GM23338 (cell line): Measurements from ENCODE around the gene PPP2R1A. TPM values are rescaled to one million over a fixed set of nuclear protein-coding genes. Genes with fewer than 3 reads are reported as not detected.

Source experiments
- ATAC-seq: fragments of 200-7000 bp; cut with Tn5 transposase; 3 replicates; pipeline ENCODE4 v1.9.1; 2020
- DNase-seq: peaks from one replicate; pipeline ENCODE4 v3.0.0-alpha.2; 2015; ENCODE audit warnings: low spot score
- H2AFZ ChIP-seq: fragments of 200-600 bp; sonication (generic); 2 replicates; pipeline ENCODE4 v1.8.0; 2016; ENCODE audit warnings: antibody characterized with exemption, mild to moderate bottlenecking, moderate library complexity
- H3F3A ChIP-seq: fragments of 200-600 bp; sonication (generic); replicated peaks from 2 replicates; pipeline ENCODE4 v1.8.0; 2017; ENCODE audit warnings: antibody characterized with exemption, mixed run types, low read depth
- H3K27ac ChIP-seq: fragments of 200-600 bp; sonication (generic); 2 replicates; pipeline ENCODE4 v1.6.1; 2016; ENCODE audit warnings: low read depth
- H3K27me3 ChIP-seq: fragments of 200-600 bp; sonication (generic); 2 replicates; pipeline ENCODE4 v1.8.0; 2016; ENCODE audit warnings: mild to moderate bottlenecking, mixed run types, moderate library complexity; ENCODE audit not compliant: insufficient read depth
- H3K36me3 ChIP-seq: fragments of 200-600 bp; sonication (generic); 2 replicates; pipeline ENCODE4 v1.8.0; 2016; ENCODE audit warnings: mild to moderate bottlenecking; ENCODE audit not compliant: insufficient read depth
- H3K4me1 ChIP-seq: fragments of 200-600 bp; sonication (generic); 2 replicates; pipeline ENCODE4 v1.8.0; 2016; ENCODE audit warnings: mild to moderate bottlenecking, moderate library complexity; ENCODE audit not compliant: insufficient read depth
- H3K4me2 ChIP-seq: fragments of 200-600 bp; sonication (generic); 2 replicates; pipeline ENCODE4 v1.7.1; 2017; ENCODE audit warnings: mixed run types
- H3K4me3 ChIP-seq: fragments of 200-600 bp; sonication (generic); 2 replicates; pipeline ENCODE4 v1.6.1; 2016; ENCODE audit warnings: mixed run types
- H3K79me2 ChIP-seq: fragments of 200-600 bp; sonication (generic); replicated peaks from 2 replicates; pipeline ENCODE4 v1.8.0; 2017; ENCODE audit warnings: mild to moderate bottlenecking; ENCODE audit not compliant: insufficient read depth
- H3K9me2 ChIP-seq: fragments of 200-600 bp; sonication (generic); 2 replicates; pipeline ENCODE4 v1.8.0; 2017; ENCODE audit not compliant: insufficient read depth
- H4K20me1 ChIP-seq: fragments of 200-600 bp; sonication (generic); replicated peaks from 2 replicates; pipeline ENCODE4 v1.8.0; 2017; ENCODE audit warnings: mild to moderate bottlenecking; ENCODE audit not compliant: insufficient read depth
- H3K27ac Mint-ChIP-seq: 2 replicates; pipeline ENCODE4 v1.8.0; 2020; ENCODE audit warnings: inconsistent platforms, mild to moderate bottlenecking, moderate library complexity, mixed read lengths
- H3K27me3 Mint-ChIP-seq: 3 replicates; pipeline ENCODE4 v1.8.0; 2022; ENCODE audit warnings: low read depth, mild to moderate bottlenecking, moderate library complexity, mixed read lengths, inconsistent platforms; ENCODE audit not compliant: insufficient read depth, poor library complexity
- H3K36me3 Mint-ChIP-seq: 3 replicates; pipeline ENCODE4 v1.8.0; 2021; ENCODE audit warnings: low read depth, mild to moderate bottlenecking, inconsistent platforms, moderate library complexity, mixed read lengths
- H3K4me1 Mint-ChIP-seq: 3 replicates; pipeline ENCODE4 v1.8.0; 2020; ENCODE audit warnings: mild to moderate bottlenecking, inconsistent platforms, mixed read lengths
- H3K4me3 Mint-ChIP-seq: 3 replicates; pipeline ENCODE4 v1.8.0; 2021; ENCODE audit warnings: moderate library complexity, mild to moderate bottlenecking, inconsistent platforms, mixed read lengths
- H3K9me3 Mint-ChIP-seq: 3 replicates; pipeline ENCODE4 v1.8.0; 2020; ENCODE audit warnings: moderate library complexity, mild to moderate bottlenecking, inconsistent platforms, mixed read lengths
- CREB1 ChIP-seq: fragments of 250-450 bp; sonication (Bioruptor Pico); IDR thresholded peaks from 2 replicates; pipeline ENCODE4 v1.5.0; 2020; ENCODE audit warnings: low read depth, mild to moderate bottlenecking, moderate library complexity
- EZH2 ChIP-seq: fragments of 200-600 bp; sonication (generic); IDR thresholded peaks from one replicate; pipeline ENCODE4 v1.8.0; 2017; ENCODE audit warnings: antibody characterized with exemption, mild to moderate bottlenecking, low read depth; ENCODE audit not compliant: unreplicated experiment
- EZH2phosphoT487 ChIP-seq: fragments of 200-600 bp; sonication (generic); IDR thresholded peaks from one replicate; pipeline ENCODE4 v1.8.1; 2018; ENCODE audit warnings: antibody characterized with exemption; ENCODE audit not compliant: unreplicated experiment
- STAT1 ChIP-seq: IDR thresholded peaks from one replicate; pipeline ENCODE4 v1.6.1; 2016; ENCODE audit warnings: antibody characterized with exemption; ENCODE audit not compliant: unreplicated experiment
- ZNF331 ChIP-seq: fragments of 250-450 bp; sonication (Bioruptor Pico); IDR thresholded peaks from 2 replicates; pipeline ENCODE4 v1.5.0; 2020; ENCODE audit warnings: low read depth, mild to moderate bottlenecking, moderate library complexity
- polyA plus RNA-seq: library from polyadenylated mRNA; unstranded; fragments of >200 nt; fragmentation: Nextera tagmentation; extraction: Ambion mirVana; gene quantifications from 2 replicates; pipeline ENCODE4 v1.2.1, GENCODE V29; 2016
- total RNA-seq: library from RNA; depleted of rRNA; stranded (reverse); fragments of >200 nt; shearing (Covaris generic); gene quantifications from 2 replicates; pipeline ENCODE4 v1.2.3, GENCODE V29; 2014
- TF ChIP-seq, protein P1 (sequence below): IDR thresholded peaks from one replicate; pipeline ENCODE4 v1.6.1; 2018; ENCODE audit warnings: antibody characterized with exemption; ENCODE audit not compliant: unreplicated experiment
- TF ChIP-seq, protein P2 (sequence below), 2 experiments: fragments of 200-600 bp in 1 of 2; sonication (generic) in 1 of 2; conservative IDR thresholded peaks; 2 replicates each; pipeline versions ENCODE4 v1.5.1 to v1.6.1; 2016 to 2017; ENCODE audit warnings: antibody characterized with exemption in 2 of 2, low read depth in 2 of 2, mild to moderate bottlenecking in 2 of 2, moderate library complexity in 1 of 2
- TF ChIP-seq, protein P3 (sequence below): fragments of 250-450 bp; sonication (Bioruptor Pico); IDR thresholded peaks from 2 replicates; pipeline ENCODE4 v1.5.0; 2020; ENCODE audit warnings: mild to moderate bottlenecking, moderate library complexity

Gene PPP2R1A
- total and polyA plus RNA-seq, 2 experiments from 2014 or later, result 212 to 381 TPM

DNA sequence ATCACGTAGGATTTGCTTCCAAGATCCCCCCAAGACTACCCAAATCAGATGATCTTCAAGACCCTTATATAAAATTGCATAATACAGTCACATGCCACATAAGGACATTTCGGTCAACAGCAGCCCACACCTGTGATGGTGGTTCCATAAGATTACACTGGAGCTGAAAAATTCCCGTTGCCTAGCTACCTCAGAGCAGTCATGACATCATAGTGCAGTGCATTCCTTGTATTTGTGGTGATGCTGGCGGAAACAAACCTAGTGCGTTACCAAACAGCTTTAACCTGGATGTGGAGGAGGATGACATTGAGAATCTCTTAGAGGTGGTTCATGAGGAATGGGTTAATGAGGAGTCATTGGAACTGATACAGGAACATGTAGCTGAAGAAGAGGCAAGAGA is 84.3 kb downstream of the PPP2R1A start (continued):
- TF ChIP-seq, protein P1, sequence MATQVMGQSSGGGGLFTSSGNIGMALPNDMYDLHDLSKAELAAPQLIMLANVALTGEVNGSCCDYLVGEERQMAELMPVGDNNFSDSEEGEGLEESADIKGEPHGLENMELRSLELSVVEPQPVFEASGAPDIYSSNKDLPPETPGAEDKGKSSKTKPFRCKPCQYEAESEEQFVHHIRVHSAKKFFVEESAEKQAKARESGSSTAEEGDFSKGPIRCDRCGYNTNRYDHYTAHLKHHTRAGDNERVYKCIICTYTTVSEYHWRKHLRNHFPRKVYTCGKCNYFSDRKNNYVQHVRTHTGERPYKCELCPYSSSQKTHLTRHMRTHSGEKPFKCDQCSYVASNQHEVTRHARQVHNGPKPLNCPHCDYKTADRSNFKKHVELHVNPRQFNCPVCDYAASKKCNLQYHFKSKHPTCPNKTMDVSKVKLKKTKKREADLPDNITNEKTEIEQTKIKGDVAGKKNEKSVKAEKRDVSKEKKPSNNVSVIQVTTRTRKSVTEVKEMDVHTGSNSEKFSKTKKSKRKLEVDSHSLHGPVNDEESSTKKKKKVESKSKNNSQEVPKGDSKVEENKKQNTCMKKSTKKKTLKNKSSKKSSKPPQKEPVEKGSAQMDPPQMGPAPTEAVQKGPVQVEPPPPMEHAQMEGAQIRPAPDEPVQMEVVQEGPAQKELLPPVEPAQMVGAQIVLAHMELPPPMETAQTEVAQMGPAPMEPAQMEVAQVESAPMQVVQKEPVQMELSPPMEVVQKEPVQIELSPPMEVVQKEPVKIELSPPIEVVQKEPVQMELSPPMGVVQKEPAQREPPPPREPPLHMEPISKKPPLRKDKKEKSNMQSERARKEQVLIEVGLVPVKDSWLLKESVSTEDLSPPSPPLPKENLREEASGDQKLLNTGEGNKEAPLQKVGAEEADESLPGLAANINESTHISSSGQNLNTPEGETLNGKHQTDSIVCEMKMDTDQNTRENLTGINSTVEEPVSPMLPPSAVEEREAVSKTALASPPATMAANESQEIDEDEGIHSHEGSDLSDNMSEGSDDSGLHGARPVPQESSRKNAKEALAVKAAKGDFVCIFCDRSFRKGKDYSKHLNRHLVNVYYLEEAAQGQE, result no peak
- TF ChIP-seq EZH2, result no peak

DNA sequence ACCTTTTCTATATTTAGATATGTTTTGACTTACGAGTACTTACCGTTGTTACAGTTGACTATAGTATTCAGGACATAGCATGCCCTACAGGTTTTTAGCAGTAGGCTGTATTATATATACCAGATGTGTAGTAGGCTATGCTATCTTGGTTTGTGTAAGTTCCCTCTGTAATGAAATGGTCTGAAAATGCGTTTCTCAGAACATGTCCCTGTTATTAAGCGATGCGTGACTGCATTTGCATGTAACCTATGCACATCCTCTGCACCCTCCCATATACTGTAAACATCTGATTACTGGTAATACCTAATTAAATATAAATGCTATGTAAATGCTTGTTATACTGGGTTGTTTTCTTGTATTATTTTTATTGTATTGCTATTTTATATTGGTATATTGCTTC is 86.1 kb downstream of the PPP2R1A start:
- peaks cover 5% of the 10 kb centered on the region; the same call in 1 of the 2 replicates for H3K36me3 ChIP-seq
- H3K4me2 ChIP-seq, result no peak overlapping the region
- TF ChIP-seq, protein P1, result no peak
- TF ChIP-seq STAT1 (no peak), EZH2 (no peak), ZNF331 (CRISPR knock-in tag) (no peak), EZH2phosphoT487 (no peak), CREB1 (CRISPR knock-in tag) (no peak)
- TF ChIP-seq, protein P2, sequence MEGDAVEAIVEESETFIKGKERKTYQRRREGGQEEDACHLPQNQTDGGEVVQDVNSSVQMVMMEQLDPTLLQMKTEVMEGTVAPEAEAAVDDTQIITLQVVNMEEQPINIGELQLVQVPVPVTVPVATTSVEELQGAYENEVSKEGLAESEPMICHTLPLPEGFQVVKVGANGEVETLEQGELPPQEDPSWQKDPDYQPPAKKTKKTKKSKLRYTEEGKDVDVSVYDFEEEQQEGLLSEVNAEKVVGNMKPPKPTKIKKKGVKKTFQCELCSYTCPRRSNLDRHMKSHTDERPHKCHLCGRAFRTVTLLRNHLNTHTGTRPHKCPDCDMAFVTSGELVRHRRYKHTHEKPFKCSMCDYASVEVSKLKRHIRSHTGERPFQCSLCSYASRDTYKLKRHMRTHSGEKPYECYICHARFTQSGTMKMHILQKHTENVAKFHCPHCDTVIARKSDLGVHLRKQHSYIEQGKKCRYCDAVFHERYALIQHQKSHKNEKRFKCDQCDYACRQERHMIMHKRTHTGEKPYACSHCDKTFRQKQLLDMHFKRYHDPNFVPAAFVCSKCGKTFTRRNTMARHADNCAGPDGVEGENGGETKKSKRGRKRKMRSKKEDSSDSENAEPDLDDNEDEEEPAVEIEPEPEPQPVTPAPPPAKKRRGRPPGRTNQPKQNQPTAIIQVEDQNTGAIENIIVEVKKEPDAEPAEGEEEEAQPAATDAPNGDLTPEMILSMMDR (conservative IDR thresholded peaks at IDR 0.05; ENCODE audit: low read depth in 2 of 2), result no peak
- TF ChIP-seq, protein P3, sequence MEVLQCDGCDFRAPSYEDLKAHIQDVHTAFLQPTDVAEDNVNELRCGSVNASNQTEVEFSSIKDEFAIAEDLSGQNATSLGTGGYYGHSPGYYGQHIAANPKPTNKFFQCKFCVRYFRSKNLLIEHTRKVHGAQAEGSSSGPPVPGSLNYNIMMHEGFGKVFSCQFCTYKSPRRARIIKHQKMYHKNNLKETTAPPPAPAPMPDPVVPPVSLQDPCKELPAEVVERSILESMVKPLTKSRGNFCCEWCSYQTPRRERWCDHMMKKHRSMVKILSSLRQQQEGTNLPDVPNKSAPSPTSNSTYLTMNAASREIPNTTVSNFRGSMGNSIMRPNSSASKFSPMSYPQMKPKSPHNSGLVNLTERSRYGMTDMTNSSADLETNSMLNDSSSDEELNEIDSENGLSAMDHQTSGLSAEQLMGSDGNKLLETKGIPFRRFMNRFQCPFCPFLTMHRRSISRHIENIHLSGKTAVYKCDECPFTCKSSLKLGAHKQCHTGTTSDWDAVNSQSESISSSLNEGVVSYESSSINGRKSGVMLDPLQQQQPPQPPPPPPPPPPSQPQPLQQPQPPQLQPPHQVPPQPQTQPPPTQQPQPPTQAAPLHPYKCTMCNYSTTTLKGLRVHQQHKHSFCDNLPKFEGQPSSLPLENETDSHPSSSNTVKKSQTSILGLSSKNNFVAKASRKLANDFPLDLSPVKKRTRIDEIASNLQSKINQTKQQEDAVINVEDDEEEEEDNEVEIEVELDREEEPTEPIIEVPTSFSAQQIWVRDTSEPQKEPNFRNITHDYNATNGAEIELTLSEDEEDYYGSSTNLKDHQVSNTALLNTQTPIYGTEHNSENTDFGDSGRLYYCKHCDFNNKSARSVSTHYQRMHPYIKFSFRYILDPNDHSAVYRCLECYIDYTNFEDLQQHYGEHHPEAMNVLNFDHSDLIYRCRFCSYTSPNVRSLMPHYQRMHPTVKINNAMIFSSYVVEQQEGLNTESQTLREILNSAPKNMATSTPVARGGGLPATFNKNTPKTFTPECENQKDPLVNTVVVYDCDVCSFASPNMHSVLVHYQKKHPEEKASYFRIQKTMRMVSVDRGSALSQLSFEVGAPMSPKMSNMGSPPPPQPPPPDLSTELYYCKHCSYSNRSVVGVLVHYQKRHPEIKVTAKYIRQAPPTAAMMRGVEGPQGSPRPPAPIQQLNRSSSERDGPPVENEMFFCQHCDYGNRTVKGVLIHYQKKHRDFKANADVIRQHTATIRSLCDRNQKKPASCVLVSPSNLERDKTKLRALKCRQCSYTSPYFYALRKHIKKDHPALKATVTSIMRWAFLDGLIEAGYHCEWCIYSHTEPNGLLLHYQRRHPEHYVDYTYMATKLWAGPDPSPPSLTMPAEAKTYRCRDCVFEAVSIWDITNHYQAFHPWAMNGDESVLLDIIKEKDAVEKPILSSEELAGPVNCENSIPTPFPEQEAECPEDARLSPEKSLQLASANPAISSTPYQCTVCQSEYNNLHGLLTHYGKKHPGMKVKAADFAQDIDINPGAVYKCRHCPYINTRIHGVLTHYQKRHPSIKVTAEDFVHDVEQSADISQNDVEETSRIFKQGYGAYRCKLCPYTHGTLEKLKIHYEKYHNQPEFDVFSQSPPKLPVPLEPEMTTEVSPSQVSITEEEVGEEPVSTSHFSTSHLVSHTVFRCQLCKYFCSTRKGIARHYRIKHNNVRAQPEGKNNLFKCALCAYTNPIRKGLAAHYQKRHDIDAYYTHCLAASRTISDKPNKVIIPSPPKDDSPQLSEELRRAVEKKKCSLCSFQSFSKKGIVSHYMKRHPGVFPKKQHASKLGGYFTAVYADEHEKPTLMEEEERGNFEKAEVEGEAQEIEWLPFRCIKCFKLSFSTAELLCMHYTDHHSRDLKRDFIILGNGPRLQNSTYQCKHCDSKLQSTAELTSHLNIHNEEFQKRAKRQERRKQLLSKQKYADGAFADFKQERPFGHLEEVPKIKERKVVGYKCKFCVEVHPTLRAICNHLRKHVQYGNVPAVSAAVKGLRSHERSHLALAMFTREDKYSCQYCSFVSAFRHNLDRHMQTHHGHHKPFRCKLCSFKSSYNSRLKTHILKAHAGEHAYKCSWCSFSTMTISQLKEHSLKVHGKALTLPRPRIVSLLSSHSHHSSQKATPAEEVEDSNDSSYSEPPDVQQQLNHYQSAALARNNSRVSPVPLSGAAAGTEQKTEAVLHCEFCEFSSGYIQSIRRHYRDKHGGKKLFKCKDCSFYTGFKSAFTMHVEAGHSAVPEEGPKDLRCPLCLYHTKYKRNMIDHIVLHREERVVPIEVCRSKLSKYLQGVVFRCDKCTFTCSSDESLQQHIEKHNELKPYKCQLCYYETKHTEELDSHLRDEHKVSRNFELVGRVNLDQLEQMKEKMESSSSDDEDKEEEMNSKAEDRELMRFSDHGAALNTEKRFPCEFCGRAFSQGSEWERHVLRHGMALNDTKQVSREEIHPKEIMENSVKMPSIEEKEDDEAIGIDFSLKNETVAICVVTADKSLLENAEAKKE (CRISPR knock-in tag), result no peak

More for the DNA sequence above, 86.1 kb downstream of the PPP2R1A start:
- Histone ChIP-seq H3K79me2 (peaks cover 100% of the 10 kb centered on the region), H3K4me1 (peaks cover 12% of the 10 kb centered on the region), H3K27ac (no peak overlapping the region), H3K27me3 (no peaks in the 10 kb centered on the region), H3K4me3 (no peak overlapping the region), H3F3A (no peaks in the 10 kb centered on the region), H2AFZ (no peak overlapping the region), H4K20me1 (peaks cover 63% of the 10 kb centered on the region), H3K9me2 (no peaks in the 10 kb centered on the region; the same call in 1 of the 2 replicates)
- Mint-ChIP-seq H3K9me3 (peaks cover 9% of the 10 kb centered on the region), H3K4me3 (no peak overlapping the region), H3K4me1 (peaks cover 22% of the 10 kb centered on the region; the same call in 2 of the 3 replicates), H3K27me3 (peaks cover 7% of the 10 kb centered on the region), H3K27ac (no peak overlapping the region), H3K36me3 (peaks cover 62% of the 10 kb centered on the region)
- DNase-seq (no peak), ATAC-seq (no peak)
